ENCODE data around the gene ACSF2. TPM values are rescaled to one million over a fixed set of nuclear protein-coding genes. Genes with fewer than 3 reads are reported as not detected.
A peak's percentile ranks its signal among the peaks of the same experiment; 100 is the strongest.
"Not testable (repeated sequence)": the region's sequence is repeated elsewhere in the genome, so short reads cannot be mapped to it uniquely, and the experiment has no call there.

ACSF2 gene
- total RNA-seq, 4 donors from 2014 or later, result 40.8 to 121 (median 64.3) TPM

DNA sequence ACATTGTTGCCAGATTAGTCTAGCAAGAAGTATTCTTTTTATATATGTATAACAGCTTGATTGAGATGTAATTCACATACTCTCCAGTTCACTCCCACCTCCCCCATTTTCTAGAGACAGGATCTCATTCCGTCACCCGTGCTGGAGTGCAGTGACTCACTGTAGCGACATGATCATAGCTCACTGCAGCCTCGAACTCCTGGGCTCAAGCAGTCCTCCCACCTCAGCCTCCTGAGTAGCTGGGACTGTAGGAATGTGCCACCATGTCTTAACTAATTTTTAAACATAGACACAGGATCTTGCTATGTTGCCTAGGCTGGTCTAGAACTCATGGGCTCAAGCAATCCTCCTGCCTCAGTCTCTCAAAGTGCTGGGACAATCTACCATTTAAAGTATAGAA, 49.3 kb downstream of the ACSF2 start:
- intact Hi-C loops (cut with DNase I; ENCODE audit: low total_unique reads), result loop anchor here (10.0 kb wide), 2 partner anchors 111 to 281 kb away; no protein-coding TSS in a partner anchor
- DNase-seq (ENCODE audit: low spot score in 2 of 2), result no peak
- 88 to 89% methylated on average over 4 of the region's 4 CpGs for WGBS, 2 donors
- TF ChIP-seq POLR2A (IDR thresholded peaks at IDR 0.05), result no peak
- no peak for TF ChIP-seq CTCF (IDR thresholded peaks at IDR 0.05)
- H3K4me3 ChIP-seq (ENCODE audit: low read depth, poor library complexity, severe bottlenecking), result no peak overlapping the region

GRCh38 chr17:50475775-50476544, 49.9 kb downstream of the ACSF2 start:
- intact Hi-C loops (cut with DNase I; ENCODE audit: low total_unique reads), result loop anchor here (10.0 kb wide), 2 partner anchors 111 to 281 kb away; no protein-coding TSS in a partner anchor
- DNase-seq (ENCODE audit: low spot score in 2 of 2); H3K4me3 ChIP-seq (ENCODE audit: low read depth, poor library complexity, severe bottlenecking): not testable (repeated sequence)
- 59 to 69% methylated on average over 16 to 33 of the region's 33 CpGs for WGBS, 2 donors

DNA sequence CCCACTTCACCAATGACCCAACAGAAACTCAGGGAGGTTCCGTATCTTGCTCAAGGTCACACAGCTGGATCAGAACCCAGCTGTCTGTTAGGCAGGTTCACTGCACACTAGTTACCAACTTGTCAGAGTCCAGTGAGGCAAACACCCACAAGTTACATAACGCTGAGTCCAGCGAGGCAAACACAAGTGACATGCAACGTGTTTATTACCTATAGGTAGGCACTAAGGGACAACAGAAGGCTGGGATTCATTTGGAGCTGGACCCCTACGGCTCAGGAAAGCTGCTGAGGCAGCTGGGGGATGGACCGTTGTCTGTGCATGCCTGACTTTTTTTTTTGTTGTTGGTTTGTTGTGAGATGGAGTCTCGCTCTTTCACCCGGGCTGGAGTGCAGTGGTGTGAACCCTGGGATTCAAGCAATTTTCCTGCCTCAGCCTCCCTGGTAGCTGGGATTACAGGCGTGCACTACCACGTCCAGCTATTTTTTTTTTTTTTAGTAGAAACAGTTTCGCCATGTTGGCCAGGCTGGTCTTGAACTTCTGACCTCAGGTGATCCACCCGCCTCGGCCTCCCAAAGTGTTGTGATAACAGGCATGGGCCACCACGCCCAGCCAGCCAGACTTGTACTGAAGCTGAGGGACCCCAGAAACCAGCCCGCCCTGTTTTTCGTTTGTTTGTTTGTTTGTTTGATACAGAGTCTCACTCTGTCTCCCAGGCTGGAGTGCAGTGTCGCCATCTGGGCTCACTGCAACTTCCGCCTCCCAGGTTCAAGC, 50.7 kb downstream of the ACSF2 start:
- no peak for TF ChIP-seq CTCF (IDR thresholded peaks at IDR 0.05)
- TF ChIP-seq POLR2A (IDR thresholded peaks at IDR 0.05), result no peak
- no peak for DNase-seq (ENCODE audit: low spot score in 2 of 2)
- intact Hi-C loops (cut with DNase I; ENCODE audit: low total_unique reads), result loop anchor here (10.0 kb wide), 2 partner anchors 112 to 282 kb away; no protein-coding TSS in a partner anchor
- H3K4me3 ChIP-seq (ENCODE audit: low read depth, poor library complexity, severe bottlenecking), result no peak overlapping the region
- 73 to 76% methylated on average over 18 of the region's 18 CpGs for WGBS, 2 donors

GRCh38 chr17:50477976-50478375, 52.0 kb downstream of the ACSF2 start:
- DNase-seq (ENCODE audit: low spot score in 2 of 2), result no peak
- intact Hi-C loops (cut with DNase I; ENCODE audit: low total_unique reads), result loop anchor here (10.0 kb wide), 2 partner anchors 113 to 283 kb away; no protein-coding TSS in a partner anchor
- WGBS, 2 donors, result 71 to 79% methylated on average over 7 of the region's 7 CpGs
- H3K4me3 ChIP-seq (ENCODE audit: low read depth, poor library complexity, severe bottlenecking), result no peak overlapping the region
- TF ChIP-seq CTCF (IDR thresholded peaks at IDR 0.05) (no peak), POLR2A (IDR thresholded peaks at IDR 0.05) (no peak)

GRCh38 chr17:50478391-50479381, 52.7 kb downstream of the ACSF2 start, which contains the start of gene RSAD1:
Gene RSAD1, plus strand, starts transcription at chr17:50478860. Its CDS starts 25 bp downstream, at chr17:50478885.
- DNase-seq (ENCODE audit: low spot score in 2 of 2), result peak; percentile 75 to 97
- intact Hi-C loops (cut with DNase I; ENCODE audit: low total_unique reads), result loop anchor here (10.0 kb wide), 2 partner anchors 114 to 284 kb away; no protein-coding TSS in a partner anchor

More at GRCh38 chr17:50478391-50479381, 52.7 kb downstream of the ACSF2 start, which contains the start of gene RSAD1:
- TF ChIP-seq POLR2A (IDR thresholded peaks at IDR 0.05) (no peak), CTCF (IDR thresholded peaks at IDR 0.05) (peak in 2 of 3 donors; percentile 14 to 28)
- H3K4me3 ChIP-seq (ENCODE audit: low read depth, poor library complexity, severe bottlenecking), result peak within 1 kb of the TSS; percentile 66
- 3% methylated on average over 22 to 69 of the region's 75 CpGs for WGBS, 2 donors
